ENCODE data around the gene NAXE.
"Not testable (repeated sequence)": the region's sequence is repeated elsewhere in the genome, so short reads cannot be mapped to it uniquely, and the experiment has no call there.

NAXE gene

DNA sequence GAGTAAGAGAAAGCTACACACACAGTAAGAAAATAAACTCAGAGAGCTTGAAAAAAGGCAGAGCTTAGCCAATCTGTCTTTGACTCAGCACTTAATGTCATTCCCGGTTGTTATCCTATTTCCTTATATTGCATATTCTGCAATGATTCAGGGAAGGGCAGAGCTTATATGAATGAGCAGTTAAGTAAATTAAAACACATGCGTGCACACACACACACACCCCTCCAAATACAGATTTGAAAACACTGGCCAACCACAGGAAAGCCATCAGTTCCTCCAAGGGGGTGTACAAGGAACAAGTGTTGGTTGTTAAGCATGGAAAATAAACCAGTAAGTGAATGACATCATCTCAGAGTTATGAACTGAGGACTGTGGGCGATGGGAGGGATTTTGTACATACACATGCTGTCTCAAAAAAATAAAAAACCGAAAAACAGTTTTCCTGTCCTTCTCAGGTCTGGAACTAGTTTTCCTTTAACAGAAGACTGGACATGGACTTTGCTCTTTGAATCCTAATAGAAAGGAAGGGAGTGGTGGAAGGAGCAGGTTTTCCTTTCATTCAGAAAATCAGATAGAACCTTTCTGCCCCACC lies 20.2 kb upstream of the NAXE start:
- DNase-seq (ENCODE audit: low read depth) = no peak

- DNase-seq (ENCODE audit: low read depth) = peak; percentile 43
Observed at GRCh38 chr1:156571919-156572662, 19.5 kb upstream of the NAXE start, which contains the start of gene IQGAP3. IQGAP3 (minus strand) TSS chr1:156572565; CDS start chr1:156572529, 36 bp downstream.

GRCh38 chr1:156572663-156573018 lies 18.9 kb upstream of the NAXE start:
- no peak for DNase-seq (ENCODE audit: low read depth)

DNA sequence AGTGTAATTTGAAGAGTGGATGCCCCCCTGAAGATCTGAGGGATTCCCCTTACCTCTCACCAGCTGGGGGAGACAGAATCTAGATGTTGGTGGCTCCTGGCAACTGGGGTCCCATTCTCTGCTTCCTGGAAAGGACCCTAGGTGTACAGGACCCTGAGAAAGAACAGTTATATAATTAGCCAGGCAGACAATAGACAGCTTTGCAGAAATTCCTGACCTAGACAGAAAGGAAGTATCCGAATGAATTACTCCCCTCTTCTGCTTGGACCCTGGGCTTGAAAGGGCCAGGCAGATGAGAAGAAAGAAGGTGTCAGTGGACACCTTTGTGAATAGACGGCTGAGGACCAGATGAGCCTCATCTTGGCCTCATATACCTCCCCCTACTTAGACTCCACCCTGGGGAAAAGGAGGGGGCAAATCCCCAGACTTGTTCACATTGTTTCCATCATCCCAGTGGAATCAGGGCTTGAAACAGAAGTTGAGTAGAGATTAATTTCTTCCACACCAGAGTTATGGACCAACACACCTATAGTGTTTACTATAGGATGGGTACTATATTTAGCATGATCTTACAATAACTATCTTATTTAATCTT lies 17.4 kb upstream of the NAXE start:
- no peak for DNase-seq (ENCODE audit: low read depth)

DNA sequence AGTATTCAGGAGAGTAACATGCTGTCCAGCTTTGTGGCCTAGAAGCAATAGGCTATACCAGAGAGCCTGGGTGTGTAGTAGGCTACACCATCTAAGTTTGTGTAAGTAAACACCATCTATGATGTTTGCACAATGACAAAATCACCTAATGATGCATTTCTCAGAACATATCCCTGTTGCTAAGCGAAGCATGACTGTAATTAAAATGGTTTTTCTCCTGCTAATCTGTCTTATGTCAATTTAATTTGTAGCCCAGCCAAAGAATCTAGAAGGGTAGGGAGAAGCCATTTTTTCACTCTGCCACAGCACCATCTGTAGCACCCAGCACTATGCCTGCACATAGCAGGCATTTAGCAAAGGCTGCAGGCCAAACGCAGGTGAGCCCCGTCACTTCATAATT lies 14.0 kb upstream of the NAXE start:
- no peak for DNase-seq (ENCODE audit: low read depth)

DNA sequence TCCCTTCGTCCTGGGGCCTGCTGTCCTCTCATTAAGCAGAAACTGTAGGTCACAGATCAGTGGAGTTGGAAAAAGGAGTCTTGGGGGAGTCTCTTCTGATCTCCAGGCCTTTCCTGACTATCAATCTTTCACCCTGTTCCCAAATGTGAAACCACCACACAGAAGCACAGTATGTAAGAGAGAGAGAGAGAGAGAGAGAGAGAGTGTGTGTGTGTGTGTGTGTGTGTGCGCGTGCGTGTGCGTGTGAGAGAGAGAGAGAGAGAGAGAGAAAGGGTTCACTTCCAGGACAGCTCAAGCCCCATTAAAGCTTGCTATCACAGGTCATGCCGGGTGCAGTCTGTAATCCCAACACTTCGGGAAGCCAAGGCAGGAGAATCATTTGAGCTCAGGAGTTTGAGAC lies 13.5 kb upstream of the NAXE start:
- DNase-seq (ENCODE audit: low read depth) = no peak

- DNase-seq (ENCODE audit: low read depth) = no peak
Observed at GRCh38 chr1:156579472-156579871, 12.1 kb upstream of the NAXE start, which contains the start of gene TTC24. TTC24 (plus strand) TSS chr1:156579723; CDS start chr1:156581365, 1,642 bp downstream.

- DNase-seq (ENCODE audit: low read depth) = no peak
Observed at GRCh38 chr1:156581661-156582387, 9.8 kb upstream of the NAXE start.

DNA sequence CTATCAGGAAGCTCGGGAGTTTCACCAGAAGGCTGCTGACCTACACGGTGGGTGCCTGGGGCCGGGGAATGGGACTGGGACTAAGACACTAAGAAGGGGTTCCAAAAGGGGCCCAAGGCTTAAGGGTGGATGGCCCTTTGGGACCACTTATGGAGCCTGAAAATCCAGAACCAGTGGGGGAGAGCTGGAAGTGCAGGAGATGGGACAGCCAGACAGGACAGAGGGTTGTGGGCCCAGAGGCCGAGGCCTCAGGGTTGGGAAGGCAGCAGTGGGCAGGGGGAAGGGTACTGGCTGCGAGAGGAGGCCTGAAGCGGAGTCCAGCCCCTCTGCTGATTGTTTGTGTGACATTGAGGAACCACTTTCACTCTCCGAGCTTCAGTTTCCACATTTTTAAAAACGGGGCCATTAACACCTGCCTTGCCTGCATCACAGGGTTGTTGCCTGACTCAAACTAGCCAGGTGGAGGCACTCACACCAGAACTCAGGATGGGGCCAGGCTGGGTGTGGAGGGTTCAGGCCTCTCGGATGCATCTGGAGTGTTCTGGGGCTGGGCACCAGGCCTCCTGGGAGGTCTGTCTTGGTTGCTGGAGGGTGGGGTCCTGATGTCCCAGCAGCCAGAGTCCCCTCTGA lies 9.1 kb upstream of the NAXE start:
- no peak for DNase-seq (ENCODE audit: low read depth)

DNA sequence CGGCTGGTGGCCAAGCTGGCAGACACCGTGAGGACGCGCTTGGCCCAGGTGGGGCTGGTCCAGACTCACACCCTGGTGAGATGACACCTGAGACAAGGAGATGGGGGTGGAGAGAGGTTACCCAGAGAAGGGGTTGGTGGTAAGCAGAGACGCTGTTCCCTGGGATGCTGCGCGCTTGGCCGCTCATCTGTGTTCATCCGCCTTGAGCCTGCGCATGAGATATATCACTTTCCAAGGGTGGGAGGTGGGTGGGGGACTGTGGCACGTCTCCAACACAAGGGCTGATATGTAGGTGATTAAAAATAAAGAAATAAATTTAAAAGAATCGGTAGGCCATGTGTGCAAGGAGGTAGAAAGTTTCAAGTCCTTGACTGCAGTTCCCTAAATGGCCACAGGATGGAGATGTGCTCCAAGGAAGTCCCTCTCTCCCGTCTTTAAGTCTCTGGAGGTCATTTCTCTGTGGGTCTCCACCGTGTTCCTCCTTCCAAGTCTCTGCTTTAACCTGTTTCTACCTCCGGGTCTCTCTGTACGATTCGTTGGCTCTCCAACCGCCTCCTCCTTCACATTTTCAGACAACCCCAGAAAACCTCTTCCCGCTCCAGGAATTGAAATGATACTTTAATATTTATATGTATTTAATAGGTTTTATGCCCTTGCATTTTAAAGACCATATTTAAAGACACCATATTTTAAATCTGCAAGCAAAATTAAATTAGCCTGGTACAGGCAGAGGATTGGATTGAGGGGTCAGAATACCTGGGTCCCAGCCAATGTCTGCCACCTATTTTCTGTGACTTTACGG lies 7.6 kb upstream of the NAXE start:
- no peak for DNase-seq (ENCODE audit: low read depth)

DNA sequence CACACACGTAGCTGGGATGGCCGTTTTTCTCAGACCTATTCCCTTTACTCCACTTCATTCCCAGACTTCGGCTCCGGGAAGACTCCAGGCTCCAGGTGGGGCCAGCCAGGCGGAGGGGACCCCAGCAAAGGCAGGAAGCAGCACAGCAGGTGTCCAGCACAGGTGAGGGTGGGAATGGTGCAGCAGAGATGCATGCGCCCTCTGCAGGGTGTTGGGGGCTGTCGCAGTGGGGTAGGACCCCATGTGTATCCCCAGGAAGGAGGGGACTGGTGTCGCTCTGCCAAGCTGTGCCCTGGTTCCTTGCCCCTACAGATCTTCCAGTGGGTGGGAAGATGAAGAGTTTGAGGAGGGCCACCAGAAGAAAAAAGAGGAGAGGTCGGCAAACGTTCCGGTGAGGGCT lies 6.8 kb upstream of the NAXE start:
- DNase-seq (ENCODE audit: low read depth) = no peak

GRCh38 chr1:156586323-156586722 lies 5.3 kb upstream of the NAXE start:
- no peak for DNase-seq (ENCODE audit: low read depth)

GRCh38 chr1:156586892-156587477 lies 4.6 kb upstream of the NAXE start:
- DNase-seq (ENCODE audit: low read depth) = no peak

GRCh38 chr1:156587927-156588326 lies 3.6 kb upstream of the NAXE start:
- DNase-seq (ENCODE audit: low read depth) = not testable (repeated sequence)

DNA sequence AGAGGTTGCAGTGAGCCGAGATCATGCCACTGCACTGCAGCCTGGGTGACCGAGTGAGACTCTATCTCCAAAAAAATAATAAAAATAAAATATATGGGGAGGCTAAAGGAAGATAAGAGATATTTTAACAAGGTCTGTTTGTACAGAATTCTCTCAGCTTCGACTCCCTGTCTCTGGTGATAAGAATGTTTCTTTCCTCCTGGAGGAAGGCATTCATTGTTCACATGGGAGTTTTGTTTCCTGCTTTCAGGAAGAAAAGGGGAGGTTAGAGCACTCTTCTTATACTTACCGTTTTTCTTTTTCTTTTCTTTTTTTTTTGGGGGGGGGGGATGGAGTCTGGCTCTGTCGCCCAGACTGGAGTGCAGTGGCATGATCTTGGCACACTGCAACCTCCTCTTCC lies 2.0 kb upstream of the NAXE start:
- DNase-seq (ENCODE audit: low read depth) = no peak

DNA sequence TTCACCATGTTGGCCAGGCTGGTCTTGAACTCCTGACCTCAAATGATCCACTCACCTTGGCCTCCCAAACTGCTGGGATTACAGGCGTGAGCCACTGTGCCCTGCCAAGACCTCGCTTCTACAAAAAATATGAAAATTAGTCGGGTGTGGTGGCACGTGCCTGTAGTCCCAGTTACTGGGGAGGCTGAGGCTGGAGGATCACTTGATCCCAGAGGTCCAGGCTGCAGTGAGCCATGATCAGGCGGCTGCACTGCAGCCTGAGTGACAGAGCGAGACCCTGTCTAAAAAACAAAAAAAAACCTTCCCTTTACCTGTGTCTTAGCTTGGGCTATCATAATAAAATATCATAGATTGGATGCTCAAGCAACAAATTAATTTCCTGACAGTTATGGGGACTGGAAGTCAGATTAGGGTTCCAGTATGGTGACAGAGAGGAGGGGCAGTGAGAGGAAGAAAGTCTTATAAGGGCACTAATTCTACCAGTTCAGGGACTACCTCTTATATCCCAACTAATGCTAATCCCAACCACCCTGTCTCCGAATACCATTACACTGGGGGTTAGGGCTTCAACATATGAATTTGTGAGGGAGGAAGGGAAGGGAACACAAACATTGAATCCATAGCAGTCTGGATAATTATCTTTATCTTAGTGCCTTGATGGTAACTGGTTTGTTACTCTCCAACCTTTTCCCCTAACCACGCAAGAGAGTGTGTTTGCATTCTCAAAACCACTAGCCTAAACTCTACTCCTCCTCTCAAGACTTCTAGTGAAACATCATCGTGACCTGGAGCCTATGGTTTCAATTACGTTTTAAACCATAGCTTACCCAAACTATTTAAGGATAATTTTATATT lies 1.0 kb upstream of the NAXE start:
- DNase-seq (ENCODE audit: low read depth) = no peak

GRCh38 chr1:156591181-156591431 lies 470 bp upstream of the NAXE start:
- DNase-seq (ENCODE audit: low read depth) = no peak

DNA sequence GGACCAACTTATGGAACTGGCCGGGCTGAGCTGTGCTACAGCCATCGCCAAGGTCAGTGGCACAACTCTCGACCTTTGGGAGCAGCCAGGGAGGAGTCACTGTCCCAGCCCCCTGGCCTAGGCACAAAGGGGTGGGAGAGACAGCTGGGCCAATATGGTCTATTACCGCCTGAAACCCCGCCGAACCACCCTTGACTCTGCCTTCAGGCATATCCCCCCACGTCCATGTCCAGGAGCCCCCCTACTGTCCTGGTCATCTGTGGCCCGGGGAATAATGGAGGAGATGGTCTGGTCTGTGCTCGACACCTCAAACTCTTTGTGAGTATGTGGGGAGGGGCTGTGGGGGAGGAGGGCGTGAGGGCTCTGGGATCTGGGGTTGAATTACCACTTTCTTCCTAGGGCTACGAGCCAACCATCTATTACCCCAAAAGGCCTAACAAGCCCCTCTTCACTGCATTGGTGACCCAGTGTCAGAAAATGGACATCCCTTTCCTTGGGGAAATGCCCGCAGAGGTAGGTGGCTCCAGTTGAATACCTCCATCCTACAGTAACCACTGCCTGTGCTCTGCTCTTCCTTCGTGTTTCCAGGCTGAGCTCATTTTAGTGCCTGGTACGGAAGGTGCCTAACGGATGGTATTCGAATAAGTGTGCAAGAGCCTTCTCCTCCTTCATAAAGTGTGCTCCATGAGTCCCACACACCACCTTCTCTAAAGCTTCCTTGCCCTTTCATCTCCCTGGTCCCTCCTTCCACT lies 758 bp downstream of the NAXE start:
- DNase-seq (ENCODE audit: low read depth) = no peak

GRCh38 chr1:156592910-156593660 lies 1.5 kb downstream of the NAXE start:
- no peak for DNase-seq (ENCODE audit: low read depth)
